HG02763 (cell line): ENCODE results near the gene SYNGR4.

Source experiments
- ATAC-seq: cut with Tn5 transposase; IDR thresholded peaks from one replicate; pipeline ENCODE4 v1.9.1; 2021; ENCODE audit warnings: mild to moderate bottlenecking, moderate library complexity; ENCODE audit not compliant: unreplicated experiment

SYNGR4 gene

DNA sequence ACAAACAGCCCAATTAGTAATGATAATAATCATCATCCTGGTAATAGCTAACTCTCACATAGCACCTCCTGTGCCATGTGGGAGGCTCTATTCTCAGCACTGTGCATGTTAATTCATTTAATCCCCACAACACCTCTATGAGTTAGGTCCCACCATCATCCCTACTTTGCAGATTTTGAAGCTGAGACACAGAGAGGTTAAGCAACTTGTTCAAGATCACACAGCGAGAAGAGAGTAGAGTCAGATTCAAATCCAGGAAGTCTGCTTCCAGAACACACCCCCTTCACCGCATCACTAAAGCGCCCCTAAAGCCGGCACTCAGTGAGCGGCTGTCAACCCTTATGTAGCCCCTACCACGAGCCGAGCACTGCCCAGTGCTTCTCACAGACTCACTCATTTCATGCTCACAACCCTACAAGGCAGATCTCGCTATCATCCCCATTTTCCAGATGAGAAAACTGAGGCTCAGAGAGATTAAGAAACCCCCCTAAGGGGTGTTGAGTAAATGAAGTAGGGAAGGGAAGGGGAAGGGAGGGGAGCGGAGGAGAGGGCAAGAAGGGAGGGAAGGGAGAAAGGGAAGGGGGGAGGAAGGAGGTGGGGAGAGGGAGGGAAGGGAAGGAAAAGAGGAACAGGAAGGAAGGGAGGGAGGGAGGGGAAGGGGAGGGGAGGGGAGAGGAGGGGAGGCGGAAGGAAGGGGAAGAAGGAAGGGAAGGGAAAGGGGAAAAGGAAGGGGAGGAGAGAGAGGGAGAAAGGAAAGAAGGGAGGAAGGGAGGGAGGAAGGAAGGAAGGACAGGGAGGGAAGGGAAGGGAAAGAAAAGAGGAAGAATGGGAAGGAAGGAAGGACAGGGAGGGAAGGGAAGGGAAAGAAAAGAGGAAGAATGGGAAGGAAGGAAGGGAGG, 22.4 kb upstream of the SYNGR4 start:
- ATAC-seq, result no peak

DNA sequence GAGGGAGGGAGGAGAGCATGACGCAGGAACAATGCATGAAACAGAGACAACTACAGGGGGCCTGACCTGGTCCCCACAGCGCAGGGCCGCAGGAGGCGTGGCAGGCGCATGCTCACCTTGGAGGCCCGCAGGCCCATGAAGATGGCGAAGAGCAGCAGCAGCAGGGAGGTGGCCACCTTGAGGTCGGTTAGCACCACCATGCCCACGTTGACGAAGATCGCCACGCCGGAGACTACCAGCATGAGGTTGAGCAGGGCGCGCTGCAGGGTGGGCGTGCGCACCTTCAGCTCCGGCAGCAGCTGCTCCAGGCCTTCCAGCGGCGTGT, 21.8 kb upstream of the SYNGR4 start:
- ATAC-seq, result no peak

- no peak for ATAC-seq
Measured at GRCh38 chr19:48342841-48343540, 21.2 kb upstream of the SYNGR4 start.

- no peak for ATAC-seq
Measured at GRCh38 chr19:48344892-48345291, 19.3 kb upstream of the SYNGR4 start.

GRCh38 chr19:48346191-48346590, 18.0 kb upstream of the SYNGR4 start:
- no peak for ATAC-seq

GRCh38 chr19:48348045-48348444, 16.1 kb upstream of the SYNGR4 start:
- no peak for ATAC-seq

DNA sequence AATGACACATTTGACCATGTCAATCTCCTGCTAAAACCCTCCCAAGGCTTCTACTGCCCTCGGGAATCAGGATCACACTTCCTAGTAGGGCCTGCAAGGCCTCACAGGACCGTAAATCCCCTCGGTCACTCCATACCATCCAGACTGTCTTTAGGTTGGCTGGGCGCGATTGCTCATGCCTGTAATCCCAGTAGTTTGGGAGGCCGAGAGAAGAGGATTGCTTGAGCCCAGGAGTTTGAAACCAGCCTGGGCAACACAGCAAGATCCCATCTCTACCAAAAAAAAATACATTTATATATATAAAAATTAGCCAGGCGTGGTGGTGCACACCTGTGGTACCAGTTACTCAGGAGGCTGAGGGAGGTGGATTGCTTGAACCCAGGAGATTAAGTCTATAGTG, 15.4 kb upstream of the SYNGR4 start:
- no peak for ATAC-seq

DNA sequence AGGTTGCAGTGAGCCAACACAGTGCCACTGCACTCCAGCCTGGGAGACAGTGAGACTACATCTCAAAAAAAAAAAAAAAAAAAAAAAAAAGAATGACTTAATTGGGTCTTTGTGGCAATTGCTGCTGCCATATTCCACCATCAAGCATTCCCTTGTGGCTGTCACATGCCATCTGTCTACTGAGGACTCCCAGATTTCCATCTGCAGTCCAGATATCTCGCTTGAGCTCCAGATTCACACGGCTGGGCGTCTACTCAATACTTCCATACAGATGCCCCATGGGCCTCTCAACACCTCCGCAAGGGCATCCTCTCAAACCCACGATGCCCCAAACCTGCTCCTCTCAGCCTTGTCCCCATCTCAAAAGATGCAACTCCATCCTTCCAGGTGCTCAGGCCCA, 13.3 kb upstream of the SYNGR4 start:
- no peak for ATAC-seq

GRCh38 chr19:48351341-48351752, 12.8 kb upstream of the SYNGR4 start:
- no peak for ATAC-seq

- no peak for ATAC-seq
Measured at GRCh38 chr19:48353677-48354076, 10.5 kb upstream of the SYNGR4 start.

GRCh38 chr19:48354332-48354992, 9.7 kb upstream of the SYNGR4 start:
- no peak for ATAC-seq

- no peak for ATAC-seq
Measured at GRCh38 chr19:48355365-48355954, 8.7 kb upstream of the SYNGR4 start.

- no peak for ATAC-seq
Measured at GRCh38 chr19:48359123-48359522, 5.0 kb upstream of the SYNGR4 start.

DNA sequence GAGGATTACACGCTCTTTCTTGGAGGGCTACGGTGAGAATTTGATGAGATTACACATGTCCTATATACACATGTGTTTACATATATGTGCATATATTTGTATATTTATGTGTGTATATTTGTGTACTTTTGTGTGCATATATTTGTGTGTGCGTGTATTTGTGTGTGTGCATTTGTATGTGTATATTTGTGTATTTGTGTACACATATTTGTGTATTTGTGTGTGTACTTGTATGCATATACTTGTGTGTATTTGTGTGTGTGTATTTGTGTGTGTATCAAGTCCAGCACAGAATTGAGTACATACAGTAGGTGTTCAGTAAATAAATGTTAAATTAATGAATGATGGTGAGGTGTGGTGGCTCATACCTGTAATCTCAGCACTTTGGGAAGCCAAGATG, 2.3 kb upstream of the SYNGR4 start:
- no peak for ATAC-seq

DNA sequence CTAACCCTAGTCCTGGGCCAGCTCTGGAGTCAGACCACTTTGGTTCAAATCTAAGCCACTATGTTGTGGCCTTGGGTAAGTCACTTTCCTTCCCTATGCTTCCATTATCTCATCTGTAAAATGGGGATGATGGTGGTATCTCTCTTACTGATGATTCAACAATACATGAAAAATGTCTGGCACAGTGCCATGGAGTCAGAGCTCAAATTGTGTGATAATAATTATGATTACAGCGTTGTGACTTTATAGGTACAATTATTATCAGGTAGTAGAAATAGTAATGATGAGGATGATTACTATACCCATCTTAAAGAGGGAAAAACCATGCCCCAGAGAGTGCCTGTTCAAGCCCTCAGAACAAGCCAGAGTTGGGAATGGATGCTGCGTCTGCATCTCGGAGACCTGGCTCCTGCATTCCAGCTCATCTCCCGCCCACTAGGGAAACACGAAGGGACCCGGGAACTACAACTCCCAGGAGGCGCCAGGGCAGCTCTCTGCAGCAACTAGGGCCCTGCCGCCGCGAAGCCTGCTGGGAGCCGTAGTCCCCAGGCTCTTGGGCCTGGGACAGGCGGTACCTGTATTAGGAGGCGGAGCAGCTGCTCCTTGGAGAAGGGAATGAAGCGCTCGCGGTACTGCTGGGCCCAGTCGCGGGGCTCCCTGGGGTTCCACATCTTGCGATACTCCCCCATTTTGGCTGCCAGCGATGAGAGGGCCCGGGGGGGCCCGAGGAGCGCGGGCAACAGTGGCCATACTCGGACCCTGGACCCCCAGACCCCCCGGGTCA, 1.3 kb upstream of the SYNGR4 start:
- peak; percentile 51 for ATAC-seq

DNA sequence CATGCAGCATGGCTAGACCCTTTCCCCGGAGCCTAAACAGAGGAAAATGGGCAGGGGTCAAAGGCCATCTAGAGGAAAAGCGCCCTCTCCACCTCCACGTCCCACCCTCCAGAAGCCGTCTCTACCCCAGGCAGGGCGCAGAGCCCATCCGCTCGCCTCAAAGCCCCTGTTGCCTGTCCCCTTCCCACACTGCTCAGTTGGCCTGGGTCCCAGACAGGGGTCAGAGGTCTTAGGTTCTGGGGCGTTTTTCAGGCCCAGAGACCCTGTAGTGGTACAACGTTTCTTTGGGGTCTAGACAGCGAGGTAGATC, 712 bp upstream of the SYNGR4 start:
- ATAC-seq, result peak; percentile 4

- no peak for ATAC-seq
Measured at GRCh38 chr19:48364598-48365348, 606 bp downstream of the SYNGR4 start.

DNA sequence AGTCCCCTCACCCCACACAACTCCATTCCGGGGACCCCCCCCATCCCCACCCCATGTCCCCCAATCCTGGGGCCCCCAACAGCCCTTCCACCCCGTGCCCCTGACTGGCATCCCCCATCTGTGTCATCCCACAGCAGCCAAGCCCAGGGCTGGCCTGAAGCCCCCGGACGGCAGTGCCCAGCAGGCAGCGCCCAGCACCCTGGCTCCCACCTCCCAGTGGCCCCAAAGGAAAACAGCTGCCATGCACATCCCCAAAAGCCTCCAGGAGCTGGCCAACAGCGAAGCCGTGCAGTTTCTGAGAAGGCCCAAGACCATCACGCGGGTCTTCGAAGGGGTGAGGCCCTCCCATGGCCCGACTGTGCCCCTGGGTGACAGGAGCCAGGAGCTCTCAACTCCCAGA, 1.4 kb downstream of the SYNGR4 start:
- ATAC-seq, result no peak

GRCh38 chr19:48367855-48368254, 3.7 kb downstream of the SYNGR4 start:
- ATAC-seq, result no peak

GRCh38 chr19:48368936-48369335, 4.8 kb downstream of the SYNGR4 start:
- ATAC-seq, result no peak
